Measurements from ENCODE around the gene FALEC. TPM values are rescaled to one million over a fixed set of nuclear protein-coding genes. Genes with fewer than 3 reads are reported as not detected.

Gene FALEC
- total and polyA plus RNA-seq, 11 donors, result 0.18 to 0.96 (median 0.49) TPM; not detected in 7

DNA sequence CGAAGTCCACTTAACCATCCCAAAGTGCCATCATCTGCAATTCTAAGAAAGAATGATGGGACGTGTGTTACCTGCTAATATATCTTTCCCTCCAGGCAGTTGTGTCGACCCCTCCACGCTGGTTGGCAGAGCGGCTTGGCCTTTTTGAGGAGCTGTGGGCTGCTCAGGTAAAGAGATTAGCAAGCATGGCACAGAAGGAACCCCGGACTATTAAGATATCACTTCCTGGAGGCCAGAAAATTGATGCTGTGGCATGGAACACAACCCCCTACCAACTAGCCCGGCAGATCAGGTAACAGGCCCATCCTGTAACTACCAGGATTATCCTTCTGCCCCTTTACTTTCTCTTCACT lies 27.8 kb upstream of the FALEC start:
- peak overlapping the region; percentile 59 to 99 (median 76) for H3K4me3 ChIP-seq
- H3K27ac ChIP-seq, result peak overlapping the region in 10 of 12 donors; percentile 2 to 89 (median 77)
- ATAC-seq, result no peak
- H3K27me3 ChIP-seq, result no peaks in the 10 kb centered on the region
- TF ChIP-seq, protein P1, sequence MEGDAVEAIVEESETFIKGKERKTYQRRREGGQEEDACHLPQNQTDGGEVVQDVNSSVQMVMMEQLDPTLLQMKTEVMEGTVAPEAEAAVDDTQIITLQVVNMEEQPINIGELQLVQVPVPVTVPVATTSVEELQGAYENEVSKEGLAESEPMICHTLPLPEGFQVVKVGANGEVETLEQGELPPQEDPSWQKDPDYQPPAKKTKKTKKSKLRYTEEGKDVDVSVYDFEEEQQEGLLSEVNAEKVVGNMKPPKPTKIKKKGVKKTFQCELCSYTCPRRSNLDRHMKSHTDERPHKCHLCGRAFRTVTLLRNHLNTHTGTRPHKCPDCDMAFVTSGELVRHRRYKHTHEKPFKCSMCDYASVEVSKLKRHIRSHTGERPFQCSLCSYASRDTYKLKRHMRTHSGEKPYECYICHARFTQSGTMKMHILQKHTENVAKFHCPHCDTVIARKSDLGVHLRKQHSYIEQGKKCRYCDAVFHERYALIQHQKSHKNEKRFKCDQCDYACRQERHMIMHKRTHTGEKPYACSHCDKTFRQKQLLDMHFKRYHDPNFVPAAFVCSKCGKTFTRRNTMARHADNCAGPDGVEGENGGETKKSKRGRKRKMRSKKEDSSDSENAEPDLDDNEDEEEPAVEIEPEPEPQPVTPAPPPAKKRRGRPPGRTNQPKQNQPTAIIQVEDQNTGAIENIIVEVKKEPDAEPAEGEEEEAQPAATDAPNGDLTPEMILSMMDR (IDR thresholded peaks at IDR 0.05), result no peak
- TF ChIP-seq POLR2A (IDR thresholded peaks at IDR 0.05), result no peak
- intact Hi-C loops (cut with DNase I), result loop anchor here in 4 of 10 donors (1.0 to 10.0 kb wide), 4 partner anchors 28 to 137 kb away; partner anchors contain the start of genes ENSA (in 1 of the 4) and FALEC (in 1 of the 4)
- WGBS, 4 donors, result 4 to 9% (median 6%) methylated on average over 7 of the region's 7 CpGs
- peaks cover 0 to 18% (median 9%) of the 10 kb centered on the region in 12 donors for H3K4me1 ChIP-seq
- peaks cover 0 to 42% (median 39%) of the 10 kb centered on the region in 9 donors for H3K36me3 ChIP-seq
- no peak for DNase-seq
- H3K9me3 ChIP-seq, result no peaks in the 10 kb centered on the region

DNA sequence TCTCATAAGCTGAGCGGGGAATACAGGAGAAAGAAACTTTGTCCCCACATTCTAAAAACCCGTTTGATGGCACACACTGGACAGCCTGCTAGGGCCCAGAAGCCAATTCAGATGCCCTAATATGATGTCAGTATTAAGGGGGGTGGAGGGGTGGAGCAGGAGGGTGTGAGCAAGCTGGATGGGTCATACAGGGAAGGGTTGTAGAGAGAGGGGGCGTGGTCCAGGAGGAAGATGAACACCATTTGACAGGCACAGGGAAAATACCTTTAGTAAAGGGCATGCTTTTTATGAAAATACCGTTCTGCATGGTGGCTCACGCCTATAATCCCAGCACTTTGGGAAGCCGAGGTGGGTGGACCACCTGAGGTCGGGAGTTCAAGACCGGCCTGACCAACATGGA lies 22.4 kb upstream of the FALEC start:
- H3K4me1 ChIP-seq, result peaks cover 0 to 7% (median 2%) of the 10 kb centered on the region in 12 donors
- intact Hi-C loops (cut with DNase I), result no loop called here
- TF ChIP-seq, protein P1 (IDR thresholded peaks at IDR 0.05), result no peak
- no peak for TF ChIP-seq POLR2A (IDR thresholded peaks at IDR 0.05)

DNA sequence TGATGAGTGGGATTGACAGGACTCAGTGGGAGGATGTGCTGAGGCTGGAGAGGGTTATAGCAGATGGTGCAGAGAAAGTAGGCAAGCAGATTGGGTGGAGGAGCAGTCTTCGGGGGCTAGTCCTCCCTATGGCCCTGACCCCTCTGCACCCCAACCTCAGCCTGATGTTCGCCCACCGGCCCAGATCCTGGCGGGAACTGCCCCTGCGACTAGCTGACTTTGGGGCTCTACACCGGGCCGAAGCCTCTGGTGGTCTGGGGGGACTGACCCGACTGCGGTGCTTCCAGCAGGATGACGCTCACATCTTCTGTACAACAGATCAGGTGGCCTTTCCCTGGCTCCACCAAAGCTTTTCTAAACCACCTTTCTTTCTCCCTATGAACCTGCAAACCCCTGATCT lies 17.2 kb upstream of the FALEC start:
- Histone ChIP-seq H3K4me1 (no peaks in the 10 kb centered on the region), H3K27ac (no peak overlapping the region), H3K27me3 (no peaks in the 10 kb centered on the region), H3K4me3 (no peak overlapping the region), H3K36me3 (peaks cover 0 to 95% (median 71%) of the 10 kb centered on the region in 9 donors), H3K9me3 (no peaks in the 10 kb centered on the region)
- no peak for ATAC-seq
- TF ChIP-seq POLR2A (IDR thresholded peaks at IDR 0.05), result no peak
- TF ChIP-seq, protein P1 (IDR thresholded peaks at IDR 0.05), result no peak
- intact Hi-C loops (cut with DNase I), result no loop called here
- no peak for DNase-seq
- WGBS, 4 donors, result 95 to 98% (median 97%) methylated on average over 10 of the region's 10 CpGs

More for the DNA sequence above, 22.4 kb upstream of the FALEC start:
- H3K9me3 ChIP-seq, result no peaks in the 10 kb centered on the region
- ATAC-seq (no peak), DNase-seq (no peak)
- 94 to 98% (median 97%) methylated on average over 8 of the region's 8 CpGs for WGBS, 4 donors
- H3K27me3 ChIP-seq, result no peaks in the 10 kb centered on the region
- peaks cover 0 to 93% (median 76%) of the 10 kb centered on the region in 9 donors for H3K36me3 ChIP-seq
- H3K27ac ChIP-seq, result no peak overlapping the region
- H3K4me3 ChIP-seq, result no peak overlapping the region

DNA sequence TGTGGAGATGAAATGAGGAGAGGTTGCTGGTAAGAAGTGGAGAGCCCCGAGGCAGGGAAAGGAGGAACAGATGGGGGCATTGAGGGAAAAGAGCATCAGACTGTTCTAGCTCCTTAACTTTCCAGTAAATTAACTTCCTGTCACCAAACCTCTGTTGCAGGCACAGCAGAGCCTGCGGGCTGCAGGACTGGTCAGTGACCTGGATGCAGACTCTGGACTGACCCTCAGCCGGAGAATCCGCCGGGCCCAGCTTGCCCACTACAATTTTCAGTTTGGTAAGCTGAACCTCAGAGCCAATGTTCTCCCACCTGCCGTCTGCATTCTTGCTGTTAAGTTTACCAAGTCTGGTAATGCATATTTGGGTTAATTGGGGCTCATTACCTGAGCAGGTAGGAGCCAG lies 10.1 kb upstream of the FALEC start:
- no peak overlapping the region for H3K4me3 ChIP-seq
- no peak overlapping the region for H3K27ac ChIP-seq
- H3K27me3 ChIP-seq, result no peaks in the 10 kb centered on the region
- WGBS, 4 donors, result 89 to 95% (median 92%) methylated on average over 6 of the region's 6 CpGs
- ATAC-seq, result no peak
- peak in 1 of 5 donors; percentile 2 for DNase-seq
- H3K4me1 ChIP-seq, result peaks cover 0 to 26% (median 9%) of the 10 kb centered on the region in 12 donors
- H3K9me3 ChIP-seq, result no peaks in the 10 kb centered on the region
- intact Hi-C loops (cut with DNase I), result no loop called here
- peaks cover 0 to 71% (median 53%) of the 10 kb centered on the region in 9 donors for H3K36me3 ChIP-seq
- no peak for TF ChIP-seq POLR2A (IDR thresholded peaks at IDR 0.05)
- TF ChIP-seq, protein P1 (IDR thresholded peaks at IDR 0.05), result no peak

Data from heart left ventricle (tissue), 16 donors.